ENCODE results near the gene GCNT2.

GCNT2 gene

DNA sequence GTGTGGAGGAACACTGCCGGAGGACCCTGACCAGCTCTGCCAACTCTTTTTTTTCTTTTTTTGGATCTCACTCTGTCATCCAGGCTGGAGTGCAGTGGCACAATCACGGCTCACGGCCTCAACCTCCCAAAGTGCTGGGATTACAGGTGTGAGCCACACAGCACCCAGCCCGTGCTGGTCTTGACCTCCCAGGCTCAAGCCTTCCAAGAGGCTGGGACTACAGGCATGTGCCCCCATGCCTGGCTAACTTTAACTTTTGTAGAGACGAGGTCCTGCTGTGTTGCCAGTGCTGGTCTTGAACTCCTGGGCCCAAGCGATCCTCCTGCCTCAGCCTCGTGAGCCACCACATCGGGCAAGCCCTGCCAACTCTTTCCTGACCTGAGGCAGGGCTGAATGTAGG, 11.2 kb downstream of the GCNT2 start:
- TF ChIP-seq, protein P1, sequence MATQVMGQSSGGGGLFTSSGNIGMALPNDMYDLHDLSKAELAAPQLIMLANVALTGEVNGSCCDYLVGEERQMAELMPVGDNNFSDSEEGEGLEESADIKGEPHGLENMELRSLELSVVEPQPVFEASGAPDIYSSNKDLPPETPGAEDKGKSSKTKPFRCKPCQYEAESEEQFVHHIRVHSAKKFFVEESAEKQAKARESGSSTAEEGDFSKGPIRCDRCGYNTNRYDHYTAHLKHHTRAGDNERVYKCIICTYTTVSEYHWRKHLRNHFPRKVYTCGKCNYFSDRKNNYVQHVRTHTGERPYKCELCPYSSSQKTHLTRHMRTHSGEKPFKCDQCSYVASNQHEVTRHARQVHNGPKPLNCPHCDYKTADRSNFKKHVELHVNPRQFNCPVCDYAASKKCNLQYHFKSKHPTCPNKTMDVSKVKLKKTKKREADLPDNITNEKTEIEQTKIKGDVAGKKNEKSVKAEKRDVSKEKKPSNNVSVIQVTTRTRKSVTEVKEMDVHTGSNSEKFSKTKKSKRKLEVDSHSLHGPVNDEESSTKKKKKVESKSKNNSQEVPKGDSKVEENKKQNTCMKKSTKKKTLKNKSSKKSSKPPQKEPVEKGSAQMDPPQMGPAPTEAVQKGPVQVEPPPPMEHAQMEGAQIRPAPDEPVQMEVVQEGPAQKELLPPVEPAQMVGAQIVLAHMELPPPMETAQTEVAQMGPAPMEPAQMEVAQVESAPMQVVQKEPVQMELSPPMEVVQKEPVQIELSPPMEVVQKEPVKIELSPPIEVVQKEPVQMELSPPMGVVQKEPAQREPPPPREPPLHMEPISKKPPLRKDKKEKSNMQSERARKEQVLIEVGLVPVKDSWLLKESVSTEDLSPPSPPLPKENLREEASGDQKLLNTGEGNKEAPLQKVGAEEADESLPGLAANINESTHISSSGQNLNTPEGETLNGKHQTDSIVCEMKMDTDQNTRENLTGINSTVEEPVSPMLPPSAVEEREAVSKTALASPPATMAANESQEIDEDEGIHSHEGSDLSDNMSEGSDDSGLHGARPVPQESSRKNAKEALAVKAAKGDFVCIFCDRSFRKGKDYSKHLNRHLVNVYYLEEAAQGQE (IDR thresholded peaks at IDR 0.05; ENCODE audit: insufficient read depth in 1 of 2, low read depth in 2 of 2, low read length in 2 of 2), result no peak
- TF ChIP-seq FOXP2 (optimal IDR thresholded peaks at IDR 0.05; ENCODE audit: borderline replicate concordance, extremely low read depth, extremely low read length, insufficient read depth) (no peak), SIN3A (IDR thresholded peaks at IDR 0.05; ENCODE audit: borderline replicate concordance, insufficient read depth, low read length) (no peak), POLR2AphosphoS5 (IDR thresholded peaks at IDR 0.05; ENCODE audit: low read depth, low read length) (no peak), TAF1 (IDR thresholded peaks at IDR 0.05; ENCODE audit: borderline replicate concordance, insufficient read depth, low read length) (no peak)

DNA sequence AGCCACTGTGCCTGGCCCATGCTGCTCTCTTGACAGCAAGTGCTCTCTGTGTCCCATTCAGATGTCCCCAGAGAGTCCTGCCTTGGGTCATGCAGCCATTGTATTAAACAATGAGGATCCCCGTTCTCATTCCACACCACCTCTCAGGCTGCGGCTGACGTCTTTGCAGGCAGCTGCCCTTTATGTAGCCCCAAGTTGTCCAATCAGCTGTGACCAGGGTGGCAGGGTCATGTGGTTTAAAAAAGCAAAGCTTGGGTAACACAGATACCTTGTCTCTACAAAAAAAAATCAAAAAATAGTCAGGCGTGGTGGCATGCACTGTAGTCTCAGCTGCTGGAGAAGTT, 13.2 kb downstream of the GCNT2 start:
- TF ChIP-seq POLR2AphosphoS5 (IDR thresholded peaks at IDR 0.05; ENCODE audit: low read depth, low read length) (no peak), FOXP2 (optimal IDR thresholded peaks at IDR 0.05; ENCODE audit: borderline replicate concordance, extremely low read depth, extremely low read length, insufficient read depth) (no peak), SIN3A (IDR thresholded peaks at IDR 0.05; ENCODE audit: borderline replicate concordance, insufficient read depth, low read length) (no peak), TAF1 (IDR thresholded peaks at IDR 0.05; ENCODE audit: borderline replicate concordance, insufficient read depth, low read length) (no peak)
- TF ChIP-seq, protein P1 (IDR thresholded peaks at IDR 0.05; ENCODE audit: insufficient read depth in 1 of 2, low read depth in 2 of 2, low read length in 2 of 2), result no peak

DNA sequence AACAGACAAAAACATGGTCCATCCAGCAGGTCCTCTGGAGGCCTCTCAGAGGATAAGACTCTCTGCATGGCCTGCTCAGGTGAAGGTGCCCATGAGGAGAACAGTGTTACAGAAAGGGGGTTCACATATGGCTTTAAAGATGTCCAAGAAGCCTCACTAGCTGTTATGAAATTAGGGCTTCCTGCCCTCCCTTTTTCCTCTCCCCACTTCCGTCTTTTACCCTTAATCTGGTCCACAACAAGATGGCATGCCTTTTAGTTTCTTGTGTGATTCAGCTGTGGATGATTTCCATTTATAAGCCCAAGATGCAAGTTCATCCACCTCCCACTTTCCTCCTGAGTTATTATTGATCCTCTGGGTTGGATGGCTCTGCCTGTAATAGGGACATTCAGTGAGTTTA, 14.0 kb downstream of the GCNT2 start:
- TF ChIP-seq POLR2AphosphoS5 (IDR thresholded peaks at IDR 0.05; ENCODE audit: low read depth, low read length) (no peak), FOXP2 (optimal IDR thresholded peaks at IDR 0.05; ENCODE audit: borderline replicate concordance, extremely low read depth, extremely low read length, insufficient read depth) (no peak)

DNA sequence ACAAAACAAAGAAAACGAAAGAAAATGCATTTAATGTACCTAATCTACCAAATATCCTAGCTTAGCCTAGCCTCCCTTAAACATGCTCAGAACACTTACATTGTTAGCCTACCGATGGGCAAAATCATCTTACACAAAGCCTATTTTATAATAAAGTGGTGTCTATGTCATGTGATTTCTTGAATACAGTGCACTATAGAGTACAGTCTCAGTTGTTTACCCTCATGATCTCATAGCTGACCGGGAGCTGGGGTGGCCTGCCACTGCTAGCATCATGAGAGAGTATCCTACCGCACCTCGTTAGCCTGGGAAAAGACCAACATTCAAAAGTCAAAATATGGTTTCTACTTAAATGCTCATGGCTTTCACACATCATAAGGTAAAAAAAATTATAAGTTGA, 16.6 kb downstream of the GCNT2 start:
- TF ChIP-seq SIN3A (IDR thresholded peaks at IDR 0.05; ENCODE audit: borderline replicate concordance, insufficient read depth, low read length), result no peak
- TF ChIP-seq, protein P1 (IDR thresholded peaks at IDR 0.05; ENCODE audit: insufficient read depth in 1 of 2, low read depth in 2 of 2, low read length in 2 of 2), result no peak
- no peak for TF ChIP-seq POLR2AphosphoS5 (IDR thresholded peaks at IDR 0.05; ENCODE audit: low read depth, low read length)
- no peak for TF ChIP-seq FOXP2 (optimal IDR thresholded peaks at IDR 0.05; ENCODE audit: borderline replicate concordance, extremely low read depth, extremely low read length, insufficient read depth)
- TF ChIP-seq TAF1 (IDR thresholded peaks at IDR 0.05; ENCODE audit: borderline replicate concordance, insufficient read depth, low read length), result no peak

DNA sequence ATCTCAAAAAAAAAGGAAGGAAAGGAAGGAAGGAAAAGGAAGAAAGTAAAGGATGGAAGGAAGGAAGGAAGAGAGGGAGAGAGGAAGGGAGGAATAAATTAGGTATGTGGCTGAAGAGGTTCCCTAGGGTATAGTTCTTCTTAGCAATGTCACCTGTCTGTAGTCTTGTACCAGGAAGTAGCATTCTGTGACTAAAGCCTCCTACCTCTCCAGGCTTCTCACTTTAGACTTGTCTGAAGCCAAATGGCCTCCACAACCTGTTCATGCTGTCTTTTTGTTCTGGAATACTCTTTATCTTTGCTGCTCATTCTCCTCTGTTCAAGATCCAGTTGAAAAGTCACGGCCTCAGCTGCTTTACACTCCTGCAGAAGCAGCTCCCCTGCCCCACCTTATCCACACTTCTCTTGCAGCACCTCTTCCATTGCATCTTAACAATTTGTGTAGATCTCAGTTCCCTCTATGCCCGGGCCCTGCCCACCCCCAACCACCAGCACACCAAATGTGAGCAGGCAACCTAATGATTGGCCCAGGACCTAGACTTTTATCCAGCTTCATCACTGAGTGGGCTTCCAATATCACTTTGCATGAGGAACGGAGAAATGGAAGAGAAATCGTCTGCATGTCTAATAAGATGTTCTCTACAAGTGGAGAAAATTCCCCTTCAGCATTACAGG, 19.1 kb downstream of the GCNT2 start:
- TF ChIP-seq, protein P1 (IDR thresholded peaks at IDR 0.05; ENCODE audit: insufficient read depth in 1 of 2, low read depth in 2 of 2, low read length in 2 of 2), result no peak
- TF ChIP-seq TAF1 (IDR thresholded peaks at IDR 0.05; ENCODE audit: borderline replicate concordance, insufficient read depth, low read length), result no peak
- TF ChIP-seq FOXP2 (optimal IDR thresholded peaks at IDR 0.05; ENCODE audit: borderline replicate concordance, extremely low read depth, extremely low read length, insufficient read depth), result no peak
- no peak for TF ChIP-seq SIN3A (IDR thresholded peaks at IDR 0.05; ENCODE audit: borderline replicate concordance, insufficient read depth, low read length)
- no peak for TF ChIP-seq POLR2AphosphoS5 (IDR thresholded peaks at IDR 0.05; ENCODE audit: low read depth, low read length)
